WTC11 (cell line): ENCODE results near the gene TMEM161B.

Experiments used
- ATF3 ChIP-seq: sonication (generic); formaldehyde crosslinking; conservative IDR thresholded peaks from 2 replicates; pipeline ENCODE4 v1.8.1; 2022; ENCODE audit warnings: mild to moderate bottlenecking, missing genetic modification reagents
- CTCF ChIP-seq: fragments of 200-600 bp; IDR thresholded peaks from 2 replicates; pipeline ENCODE4 v1.8.0; 2022; ENCODE audit warnings: antibody characterized with exemption
- FOXP1 ChIP-seq: sonication (generic); formaldehyde crosslinking; IDR thresholded peaks from 2 replicates; pipeline ENCODE4 v1.8.0; 2022; ENCODE audit warnings: missing genetic modification reagents, mild to moderate bottlenecking, moderate library complexity, borderline replicate concordance
- MAX ChIP-seq: sonication (generic); formaldehyde crosslinking; IDR thresholded peaks from 2 replicates; pipeline ENCODE4 v1.8.0; 2022; ENCODE audit warnings: mild to moderate bottlenecking, missing genetic modification reagents
- NFATC4 ChIP-seq: fragments of 250-450 bp; sonication (Bioruptor Pico); IDR thresholded peaks from 2 replicates; pipeline ENCODE4 v1.9.0; 2021; ENCODE audit warnings: mild to moderate bottlenecking
- TP53 ChIP-seq: sonication (generic); formaldehyde crosslinking; IDR thresholded peaks from 2 replicates; pipeline ENCODE4 v1.8.1; 2023; ENCODE audit warnings: mild to moderate bottlenecking, missing genetic modification reagents
- USF1 ChIP-seq: sonication (generic); formaldehyde crosslinking; IDR thresholded peaks from 2 replicates; pipeline ENCODE4 v1.8.0; 2022; ENCODE audit warnings: mild to moderate bottlenecking, missing genetic modification reagents
- USF2 ChIP-seq: sonication (generic); formaldehyde crosslinking; IDR thresholded peaks from 2 replicates; pipeline ENCODE4 v1.8.1; 2023; ENCODE audit warnings: mild to moderate bottlenecking, missing genetic modification reagents, moderate library complexity
- ZNF232 ChIP-seq: sonication (generic); formaldehyde crosslinking; IDR thresholded peaks from 2 replicates; pipeline ENCODE4 v1.8.0; 2022; ENCODE audit warnings: mild to moderate bottlenecking, missing genetic modification reagents
- ZNF281 ChIP-seq: sonication (generic); formaldehyde crosslinking; IDR thresholded peaks from 2 replicates; pipeline ENCODE4 v1.8.0; 2023; ENCODE audit warnings: mild to moderate bottlenecking, missing genetic modification reagents

GRCh38 chr5:88298425-88298824 lies 29.8 kb upstream of the TMEM161B start:
- TF ChIP-seq USF1 (CRISPR knock-in tag): no peak
- no peak for TF ChIP-seq MAX (CRISPR knock-in tag)
- TF ChIP-seq NFATC4 (CRISPR knock-in tag): no peak
- TF ChIP-seq ZNF281 (CRISPR knock-in tag): no peak
- TF ChIP-seq CTCF: no peak
- TF ChIP-seq ZNF232: no peak
- TF ChIP-seq USF2 (CRISPR knock-in tag): no peak
- TF ChIP-seq FOXP1 (CRISPR knock-in tag): no peak
- TF ChIP-seq ATF3 (CRISPR knock-in tag): no peak
- no peak for TF ChIP-seq TP53 (CRISPR knock-in tag)
